H9 (cell line): ENCODE data around the gene HDHD2. TPM values are rescaled to one million over a fixed set of nuclear protein-coding genes. Genes with fewer than 3 reads are reported as not detected.

Source experiments
- DNase-seq: peaks from one replicate; pipeline ENCODE4 v3.0.0-alpha.2; 2017
- H2AFZ ChIP-seq: one replicate; pipeline ENCODE4 v1.6.1; 2013; ENCODE audit warnings: mild to moderate bottlenecking, low read length, control low read depth, moderate library complexity
- H2AK5ac ChIP-seq: 2 replicates; pipeline ENCODE4 v1.6.1; 2013; ENCODE audit warnings: low read length, control low read depth, mixed read lengths; ENCODE audit not compliant: insufficient read length
- H2BK120ac ChIP-seq: one replicate; pipeline ENCODE4 v1.6.1; 2013; ENCODE audit warnings: low read depth, mild to moderate bottlenecking, low read length, control low read depth, inconsistent platforms; ENCODE audit not compliant: poor library complexity, severe bottlenecking
- H2BK12ac ChIP-seq: 2 replicates; pipeline ENCODE4 v1.6.1; 2013; ENCODE audit warnings: low read length, control low read depth, mixed read lengths, low read depth; ENCODE audit not compliant: insufficient read length
- H2BK15ac ChIP-seq: 2 replicates; pipeline ENCODE4 v1.6.1; 2013; ENCODE audit warnings: low read depth, low read length, control low read depth
- H2BK20ac ChIP-seq: one replicate; pipeline ENCODE4 v1.6.1; 2013; ENCODE audit warnings: low read depth, mild to moderate bottlenecking, low read length, control low read depth, inconsistent platforms; ENCODE audit not compliant: poor library complexity, severe bottlenecking
- H2BK5ac ChIP-seq: 2 replicates; pipeline ENCODE4 v1.6.1; 2013; ENCODE audit warnings: low read length, control low read depth, mixed read lengths; ENCODE audit not compliant: insufficient read length
- H3K14ac ChIP-seq: 2 replicates; pipeline ENCODE4 v1.6.1; 2013; ENCODE audit warnings: low read length, control low read depth; ENCODE audit not compliant: insufficient read depth
- H3K18ac ChIP-seq: 2 replicates; pipeline ENCODE4 v1.6.1; 2013; ENCODE audit warnings: low read depth, mild to moderate bottlenecking, mixed read lengths, low read length, control low read depth; ENCODE audit not compliant: insufficient read length
- H3K23ac ChIP-seq: 2 replicates; pipeline ENCODE4 v1.6.1; 2013; ENCODE audit warnings: low read length, control low read depth, mixed read lengths, low read depth; ENCODE audit not compliant: insufficient read length
- H3K23me2 ChIP-seq: 2 replicates; pipeline ENCODE4 v1.6.1; 2013; ENCODE audit warnings: low read depth, mild to moderate bottlenecking, mixed read lengths, low read length, control low read depth; ENCODE audit not compliant: insufficient read length, poor library complexity, severe bottlenecking
- H3K27ac ChIP-seq: 2 replicates; pipeline ENCODE4 v1.5.1; 2013; ENCODE audit warnings: low read length, control low read depth, mixed read lengths, low read depth; ENCODE audit not compliant: insufficient read length
- H3K27me3 ChIP-seq: 2 replicates; pipeline ENCODE4 v1.6.1; 2013; ENCODE audit warnings: low read length, control low read depth, inconsistent platforms; ENCODE audit not compliant: insufficient read depth
- H3K4ac ChIP-seq: 2 replicates; pipeline ENCODE4 v1.6.1; 2013; ENCODE audit warnings: low read depth, mild to moderate bottlenecking, control low read depth, inconsistent platforms, low read length, moderate library complexity
- H3K4me1 ChIP-seq: 2 replicates; pipeline ENCODE4 v1.6.1; 2013; ENCODE audit warnings: low read length, control low read depth, inconsistent platforms; ENCODE audit not compliant: insufficient read depth
- H3K4me2 ChIP-seq: 2 replicates; pipeline ENCODE4 v1.6.1; 2013; ENCODE audit warnings: low read length, control low read depth, mixed read lengths; ENCODE audit not compliant: insufficient read length, insufficient read depth
- H3K56ac ChIP-seq: 2 replicates; pipeline ENCODE4 v1.6.1; 2013; ENCODE audit warnings: low read depth, mild to moderate bottlenecking, mixed read lengths, low read length, control low read depth; ENCODE audit not compliant: insufficient read length
- H3K79me1 ChIP-seq: 2 replicates; pipeline ENCODE4 v1.6.1; 2013; ENCODE audit warnings: low read depth, mild to moderate bottlenecking, moderate library complexity, low read length, control low read depth, inconsistent platforms; ENCODE audit not compliant: insufficient read depth, poor library complexity, severe bottlenecking
- H3K79me2 ChIP-seq: 2 replicates; pipeline ENCODE4 v1.6.1; 2013; ENCODE audit warnings: low read length, control low read depth, inconsistent platforms; ENCODE audit not compliant: insufficient read depth
- H3K9ac ChIP-seq: 2 replicates; pipeline ENCODE4 v1.6.1; 2013; ENCODE audit warnings: low read length, control low read depth, mixed read lengths; ENCODE audit not compliant: insufficient read length; ENCODE audit errors: extremely low read depth
- H3K9me3 ChIP-seq: one replicate; pipeline ENCODE4 v1.6.1; 2013; ENCODE audit warnings: low read depth, low read length, inconsistent platforms; ENCODE audit not compliant: control insufficient read depth
- H3T11ph ChIP-seq: one replicate; pipeline ENCODE4 v1.6.1; 2013; ENCODE audit warnings: mild to moderate bottlenecking, low read length, control low read depth, inconsistent platforms
- H4K20me1 ChIP-seq: one replicate; pipeline ENCODE4 v1.6.1; 2013; ENCODE audit not compliant: control insufficient read depth, insufficient read length, insufficient read depth
- H4K5ac ChIP-seq: 2 replicates; pipeline ENCODE4 v1.6.1; 2013; ENCODE audit warnings: low read depth, mild to moderate bottlenecking, mixed read lengths, low read length, control low read depth; ENCODE audit not compliant: insufficient read length
- H4K8ac ChIP-seq: replicated peaks from 2 replicates; pipeline ENCODE4 v1.6.1; 2013; ENCODE audit warnings: low read length, control low read depth, mixed read lengths, low read depth; ENCODE audit not compliant: insufficient read length
- H4K91ac ChIP-seq: 2 replicates; pipeline ENCODE4 v1.6.1; 2013; ENCODE audit warnings: low read depth, mild to moderate bottlenecking, moderate library complexity, mixed read lengths, low read length, control low read depth; ENCODE audit not compliant: insufficient read length
- H3K27ac Mint-ChIP-seq, 3 experiments: 2 replicates in 2 of 3; 3 replicates in 1 of 3; pipeline ENCODE4 v1.8.0; 2020 to 2021; ENCODE audit warnings: mixed read lengths in 3 of 3, mild to moderate bottlenecking in 1 of 3, moderate library complexity in 1 of 3
- H3K27me3 Mint-ChIP-seq: 2 replicates; pipeline ENCODE4 v1.8.0; 2021; ENCODE audit warnings: low read depth, mild to moderate bottlenecking, moderate library complexity, mixed read lengths
- H3K36me3 Mint-ChIP-seq, 3 experiments: 2 replicates in 2 of 3; 3 replicates in 1 of 3; pipeline ENCODE4 v1.8.0; 2020 to 2021; ENCODE audit warnings: low read depth in 3 of 3, mixed read lengths in 3 of 3; ENCODE audit not compliant: insufficient read depth in 1 of 3
- H3K4me1 Mint-ChIP-seq, 2 experiments: 2 replicates each; pipeline ENCODE4 v1.8.0; 2020; ENCODE audit warnings: mixed read lengths in 2 of 2
- H3K4me3 Mint-ChIP-seq, 2 experiments: 2 replicates in 1 of 2; 3 replicates in 1 of 2; pipeline ENCODE4 v1.8.0; 2020 to 2021; ENCODE audit warnings: mild to moderate bottlenecking in 2 of 2, mixed read lengths in 2 of 2, moderate library complexity in 1 of 2
- H3K9me3 Mint-ChIP-seq, 2 experiments: 2 replicates in 1 of 2; 3 replicates in 1 of 2; pipeline ENCODE4 v1.8.0; 2020; ENCODE audit warnings: mild to moderate bottlenecking in 2 of 2, mixed read lengths in 2 of 2, moderate library complexity in 1 of 2
- CTCF ChIP-seq: fragments of 200-600 bp; sonication (generic); conservative IDR thresholded peaks from 3 replicates; pipeline ENCODE4 v1.8.0; 2021; ENCODE audit warnings: antibody characterized with exemption, mild to moderate bottlenecking
- WGBS: extraction: QIAGEN DNeasy Blood & Tissue Kit; methylation state at CpG from one replicate; pipeline ENCODE4 v1.1.7; 2013; ENCODE audit warnings: missing lambda C conversion rate, low lambda C conversion rate, mixed read lengths; ENCODE audit not compliant: insufficient read length; ENCODE audit errors: extremely low coverage; 5-methylcytosine and 5-hydroxymethylcytosine counted together
- total RNA-seq: library from RNA; stranded (reverse); gene quantifications from 2 replicates; pipeline ENCODE4 v1.2.1, GENCODE V29; 2021

The HDHD2 gene
- total RNA-seq, 1 experiment from 2014 or later, result 51.0 TPM

- H3K79me2 ChIP-seq, result peaks cover 16% of the 10 kb centered on the region; the same call in 1 of the 2 replicates
Observed at GRCh38 chr18:47146206-47146605, 4.1 kb downstream of the HDHD2 start.

More at GRCh38 chr18:47146206-47146605, 4.1 kb downstream of the HDHD2 start:
- no peak overlapping the region for H3K27ac ChIP-seq
- H2BK12ac ChIP-seq, result no peak overlapping the region
- H2BK15ac ChIP-seq, result no peak overlapping the region
- H4K20me1 ChIP-seq, result peaks cover 2% of the 10 kb centered on the region
- no peak for TF ChIP-seq CTCF
- DNase-seq, result no peak
- H3K4me3 Mint-ChIP-seq, result no peak overlapping the region
- H3K9ac ChIP-seq, result no peak overlapping the region
- no CpG with 5 or more reads among the region's 3 CpGs for WGBS
- H3K27me3 Mint-ChIP-seq, result peaks cover 1% of the 10 kb centered on the region
- no peak overlapping the region for H4K91ac ChIP-seq
- H3K56ac ChIP-seq, result no peak overlapping the region
- H3K23ac ChIP-seq, result no peak overlapping the region
- H3K4me1 ChIP-seq, result peaks cover 2% of the 10 kb centered on the region; the same call in 1 of the 2 replicates
- H3K23me2 ChIP-seq, result peaks cover 15% of the 10 kb centered on the region
- no peak overlapping the region for H3K14ac ChIP-seq
- H4K5ac ChIP-seq, result no peak overlapping the region
- peaks cover 16 to 18% of the 10 kb centered on the region in 2 experiments for H3K4me1 Mint-ChIP-seq
- no peak overlapping the region for H3K4me2 ChIP-seq
- H3K18ac ChIP-seq, result no peak overlapping the region
- no peaks in the 10 kb centered on the region for H3K9me3 ChIP-seq
- H2AK5ac ChIP-seq, result no peak overlapping the region
- H2AFZ ChIP-seq, result no peak overlapping the region
- H4K8ac ChIP-seq, result no peak overlapping the region
- no peak overlapping the region for H3K4ac ChIP-seq
- H2BK120ac ChIP-seq, result no peak overlapping the region
- H3K79me1 ChIP-seq, result peaks cover 13% of the 10 kb centered on the region
- peaks cover 0 to 9% (median 4%) of the 10 kb centered on the region in 3 experiments; a peak in 1 of 7 replicates for H3K36me3 Mint-ChIP-seq
- H3K9me3 Mint-ChIP-seq, result no peaks in the 10 kb centered on the region
- H3T11ph ChIP-seq, result no peak overlapping the region
- no peak overlapping the region for H2BK20ac ChIP-seq
- no peak overlapping the region for H2BK5ac ChIP-seq
- H3K27ac Mint-ChIP-seq, result no peak overlapping the region
- H3K27me3 ChIP-seq, result no peaks in the 10 kb centered on the region
